Fibroblast of mammary gland (primary cell): ENCODE results near the gene APIP.

Experiments
- DNase-seq: peaks from one replicate; pipeline ENCODE4 v3.0.0-alpha.2; 2010; ENCODE audit warnings: low read depth
- H3K4me3 ChIP-seq: 2 replicates; pipeline ENCODE4 v1.5.1; 2011; ENCODE audit warnings: low read depth, mild to moderate bottlenecking, low read length, moderate library complexity; ENCODE audit not compliant: control insufficient read depth
- TF ChIP-seq, protein P1 (sequence below): conservative IDR thresholded peaks from 2 replicates; pipeline ENCODE4 v1.5.1; 2011; ENCODE audit warnings: low read depth, low read length, inconsistent platforms; ENCODE audit not compliant: control insufficient read depth, insufficient read depth

APIP gene

DNA sequence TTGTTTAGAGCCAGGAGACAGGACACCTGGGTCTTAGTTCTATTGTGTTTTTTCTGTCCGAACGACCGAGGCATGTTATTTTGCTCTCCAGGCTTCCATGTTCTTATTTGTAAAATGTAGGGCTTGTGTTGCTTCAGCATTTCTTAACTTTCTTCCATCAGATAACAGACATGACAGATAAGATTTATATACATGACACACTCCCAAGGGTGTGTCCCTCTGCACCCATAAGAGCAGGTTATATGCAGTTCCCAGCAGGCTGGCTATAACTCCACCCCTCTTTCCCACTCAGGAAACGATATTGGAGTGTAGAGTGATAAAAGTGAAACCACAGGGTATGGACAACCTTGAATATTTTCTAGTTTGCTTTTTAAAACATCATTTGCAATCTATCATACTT lies 65.8 kb downstream of the APIP start:
- H3K4me3 ChIP-seq = no peak overlapping the region
- TF ChIP-seq, protein P1, sequence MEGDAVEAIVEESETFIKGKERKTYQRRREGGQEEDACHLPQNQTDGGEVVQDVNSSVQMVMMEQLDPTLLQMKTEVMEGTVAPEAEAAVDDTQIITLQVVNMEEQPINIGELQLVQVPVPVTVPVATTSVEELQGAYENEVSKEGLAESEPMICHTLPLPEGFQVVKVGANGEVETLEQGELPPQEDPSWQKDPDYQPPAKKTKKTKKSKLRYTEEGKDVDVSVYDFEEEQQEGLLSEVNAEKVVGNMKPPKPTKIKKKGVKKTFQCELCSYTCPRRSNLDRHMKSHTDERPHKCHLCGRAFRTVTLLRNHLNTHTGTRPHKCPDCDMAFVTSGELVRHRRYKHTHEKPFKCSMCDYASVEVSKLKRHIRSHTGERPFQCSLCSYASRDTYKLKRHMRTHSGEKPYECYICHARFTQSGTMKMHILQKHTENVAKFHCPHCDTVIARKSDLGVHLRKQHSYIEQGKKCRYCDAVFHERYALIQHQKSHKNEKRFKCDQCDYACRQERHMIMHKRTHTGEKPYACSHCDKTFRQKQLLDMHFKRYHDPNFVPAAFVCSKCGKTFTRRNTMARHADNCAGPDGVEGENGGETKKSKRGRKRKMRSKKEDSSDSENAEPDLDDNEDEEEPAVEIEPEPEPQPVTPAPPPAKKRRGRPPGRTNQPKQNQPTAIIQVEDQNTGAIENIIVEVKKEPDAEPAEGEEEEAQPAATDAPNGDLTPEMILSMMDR = no peak
- DNase-seq = no peak

DNA sequence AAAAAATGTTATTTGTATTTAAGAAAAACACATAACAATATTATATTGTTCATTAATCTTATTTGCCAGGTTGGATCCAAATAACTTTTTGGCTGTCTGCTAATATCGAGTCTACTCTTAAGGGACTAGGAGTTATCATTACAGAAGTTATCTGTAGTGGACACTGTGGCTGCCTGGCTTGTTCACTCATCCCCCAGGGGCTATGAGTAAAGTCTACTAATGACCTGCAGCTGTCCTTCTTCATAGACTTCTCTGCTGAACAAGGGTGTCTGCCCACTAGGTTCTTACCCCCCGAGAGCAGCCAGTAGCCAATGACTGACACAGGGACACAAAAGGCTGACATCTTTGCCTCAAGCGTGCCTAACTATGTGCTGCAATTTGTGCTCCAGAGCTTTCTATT lies 69.7 kb downstream of the APIP start:
- H3K4me3 ChIP-seq = no peak overlapping the region
- DNase-seq = peak; percentile 8
- TF ChIP-seq, protein P1 = no peak

DNA sequence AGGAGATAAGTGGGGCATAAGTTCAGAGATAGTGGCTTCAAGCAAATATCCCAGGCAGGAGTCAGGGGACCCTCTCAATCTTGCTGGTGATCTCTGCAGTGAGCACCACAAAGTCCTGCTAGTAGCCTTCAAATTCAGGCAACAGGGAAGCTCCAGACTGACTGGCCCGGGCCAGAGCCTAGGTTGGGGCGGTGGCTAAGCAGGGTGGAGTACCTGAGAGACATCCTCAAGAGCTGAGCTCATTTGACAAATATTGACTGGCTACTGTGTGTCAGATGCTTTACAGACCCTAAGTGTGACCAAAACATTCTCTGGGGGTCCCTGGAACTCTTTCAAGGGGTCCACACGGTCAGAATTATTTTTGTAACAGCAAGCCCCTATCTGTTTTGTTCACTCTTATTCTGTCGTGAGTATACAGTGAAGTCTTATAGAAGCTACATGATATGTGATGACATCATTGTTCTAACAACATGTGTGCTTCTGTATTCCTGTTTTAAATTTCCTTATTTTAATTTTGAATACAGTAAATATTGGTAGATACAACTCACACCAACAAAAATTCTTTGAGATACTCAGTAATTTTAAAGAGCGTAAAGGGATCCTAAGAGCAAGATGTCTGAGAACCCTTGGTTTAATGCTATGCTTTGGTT lies 71.6 kb downstream of the APIP start:
- H3K4me3 ChIP-seq = no peak overlapping the region
- TF ChIP-seq, protein P1 = no peak
- no peak for DNase-seq

DNA sequence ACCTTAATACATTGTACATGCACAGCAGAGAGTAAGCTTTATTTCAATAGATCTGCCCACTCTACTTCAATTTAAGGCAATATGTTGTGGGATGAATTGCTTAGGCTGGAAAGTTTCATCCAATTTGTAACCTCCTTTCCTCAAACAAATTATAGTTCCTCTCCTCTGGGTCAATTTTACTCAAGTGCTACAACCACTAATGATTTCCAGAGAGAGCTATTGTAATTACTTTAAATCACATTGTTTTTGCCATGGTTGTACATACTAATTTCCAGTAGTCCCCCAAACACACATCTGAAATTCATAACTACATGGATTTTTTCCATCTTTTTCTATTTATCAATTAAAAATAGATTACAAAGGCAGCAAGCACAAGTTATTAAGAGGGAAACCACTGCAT lies 72.9 kb downstream of the APIP start:
- H3K4me3 ChIP-seq = no peak overlapping the region
- TF ChIP-seq, protein P1 = no peak
- no peak for DNase-seq

DNA sequence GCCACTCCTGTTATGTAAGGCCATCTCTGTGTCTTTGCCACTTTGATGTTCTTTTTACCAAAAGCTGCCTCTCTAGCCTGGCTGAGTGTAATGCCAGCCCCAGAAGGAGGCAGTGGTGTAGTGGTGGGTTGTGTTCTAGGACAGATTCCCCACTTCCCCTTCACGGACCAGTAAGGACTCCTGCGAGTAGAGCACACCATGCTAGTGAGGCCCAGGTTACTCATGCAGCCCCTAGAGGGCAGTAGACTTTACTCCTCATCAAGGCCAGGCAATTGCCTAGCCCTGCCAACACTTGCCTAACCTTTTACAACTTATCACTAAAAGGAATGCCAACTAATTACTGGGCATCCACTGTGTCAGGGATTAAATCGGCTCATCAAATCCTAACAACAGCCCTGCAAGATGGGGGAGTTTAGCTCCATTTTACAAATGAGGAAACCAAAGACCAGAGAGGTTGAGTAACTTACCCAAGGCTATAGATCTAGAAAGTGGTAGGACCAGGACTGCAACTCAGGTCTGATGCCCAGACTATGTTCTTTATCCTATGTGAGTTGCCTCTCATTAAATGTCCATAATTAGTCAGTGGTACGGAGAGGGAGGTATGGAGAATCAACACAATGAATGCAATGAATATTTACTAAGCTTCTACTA lies 75.3 kb downstream of the APIP start:
- DNase-seq = peak; percentile 49
- H3K4me3 ChIP-seq = no peak overlapping the region
- TF ChIP-seq, protein P1 = peak; percentile 59

DNA sequence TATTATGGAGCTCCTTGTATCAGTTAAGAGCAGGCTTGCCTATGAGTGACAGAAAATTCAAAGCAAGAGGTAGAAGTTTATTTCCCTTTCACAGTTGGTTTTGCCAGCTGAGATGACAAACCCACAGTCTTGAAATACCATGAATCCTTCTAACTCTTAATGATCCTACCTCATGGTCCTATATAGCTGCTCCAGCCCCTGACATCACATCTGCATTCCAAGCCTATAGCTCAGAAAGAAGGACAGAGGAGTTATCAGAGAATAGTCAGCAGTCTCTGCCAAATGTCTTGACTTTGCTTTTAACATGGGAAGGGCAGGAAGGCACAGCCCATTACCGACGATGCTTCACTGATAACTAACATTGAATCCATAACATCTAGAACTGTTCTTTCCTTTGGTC lies 76.2 kb downstream of the APIP start:
- no peak for DNase-seq
- H3K4me3 ChIP-seq = no peak overlapping the region
- TF ChIP-seq, protein P1 = no peak
